ENCODE measurements around the gene LRCOL1. TPM values are rescaled to one million over a fixed set of nuclear protein-coding genes. Genes with fewer than 3 reads are reported as not detected.

LRCOL1 gene
- total RNA-seq, 2 experiments from 2014 or later, result not detected

DNA sequence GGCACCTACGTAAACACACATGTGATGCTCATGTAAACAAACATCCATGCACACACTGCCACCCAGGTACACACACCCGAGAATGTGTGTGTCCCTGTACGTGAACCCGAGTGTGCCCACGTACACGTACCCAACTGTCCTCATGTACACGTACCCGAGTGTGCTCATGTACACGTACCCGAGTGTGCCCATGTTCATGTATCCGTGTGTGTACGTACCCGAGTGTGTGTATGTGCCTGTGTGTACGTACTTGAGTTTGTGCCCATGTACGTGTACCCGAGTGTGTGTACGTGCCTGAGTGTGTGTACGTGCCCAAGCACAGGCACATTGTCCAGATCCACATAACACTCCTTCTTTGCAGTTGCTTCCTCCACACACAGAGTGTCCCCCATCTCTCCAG is 45.0 kb downstream of the LRCOL1 start:
- ATAC-seq (ENCODE audit: poor library complexity) (no peak), DNase-seq (no peak)
- POLR2A ChIA-PET, result no interaction called here
- intact Hi-C loops (cut with DNase I, micrococcal nuclease), result no loop called here
- TF ChIP-seq, protein P1, sequence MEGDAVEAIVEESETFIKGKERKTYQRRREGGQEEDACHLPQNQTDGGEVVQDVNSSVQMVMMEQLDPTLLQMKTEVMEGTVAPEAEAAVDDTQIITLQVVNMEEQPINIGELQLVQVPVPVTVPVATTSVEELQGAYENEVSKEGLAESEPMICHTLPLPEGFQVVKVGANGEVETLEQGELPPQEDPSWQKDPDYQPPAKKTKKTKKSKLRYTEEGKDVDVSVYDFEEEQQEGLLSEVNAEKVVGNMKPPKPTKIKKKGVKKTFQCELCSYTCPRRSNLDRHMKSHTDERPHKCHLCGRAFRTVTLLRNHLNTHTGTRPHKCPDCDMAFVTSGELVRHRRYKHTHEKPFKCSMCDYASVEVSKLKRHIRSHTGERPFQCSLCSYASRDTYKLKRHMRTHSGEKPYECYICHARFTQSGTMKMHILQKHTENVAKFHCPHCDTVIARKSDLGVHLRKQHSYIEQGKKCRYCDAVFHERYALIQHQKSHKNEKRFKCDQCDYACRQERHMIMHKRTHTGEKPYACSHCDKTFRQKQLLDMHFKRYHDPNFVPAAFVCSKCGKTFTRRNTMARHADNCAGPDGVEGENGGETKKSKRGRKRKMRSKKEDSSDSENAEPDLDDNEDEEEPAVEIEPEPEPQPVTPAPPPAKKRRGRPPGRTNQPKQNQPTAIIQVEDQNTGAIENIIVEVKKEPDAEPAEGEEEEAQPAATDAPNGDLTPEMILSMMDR (IDR thresholded peaks at IDR 0.05), result no peak
- Mint-ChIP-seq H3K27ac (no peak overlapping the region), H3K36me3 (ENCODE audit: low read depth) (peaks cover 18% of the 10 kb centered on the region), H3K27me3 (no peaks in the 10 kb centered on the region), H3K4me3 (no peak overlapping the region), H3K4me1 (ENCODE audit: low read depth) (peaks cover 6% of the 10 kb centered on the region), H3K9me3 (no peaks in the 10 kb centered on the region)
- CTCF ChIA-PET, result no interaction called here
- Histone ChIP-seq H3K36me3 (ENCODE audit: insufficient read depth, low read length) (peaks cover 23% of the 10 kb centered on the region), H3K27ac (ENCODE audit: low read depth in 1 of 2, low read length in 2 of 2) (no peak overlapping the region), H3K27me3 (ENCODE audit: control insufficient read depth in 1 of 2, insufficient read depth in 2 of 2, low read length in 2 of 2) (no peaks in the 10 kb centered on the region), H3K4me3 (ENCODE audit: low read length) (no peak overlapping the region), H3K9me3 (ENCODE audit: control insufficient read depth in 1 of 2, insufficient read depth in 1 of 2, low read length in 2 of 2) (peaks cover 0 to 9% of the 10 kb centered on the region in 2 experiments), H3K4me1 (ENCODE audit: insufficient read depth, low read length) (peaks cover 12% of the 10 kb centered on the region)

DNA sequence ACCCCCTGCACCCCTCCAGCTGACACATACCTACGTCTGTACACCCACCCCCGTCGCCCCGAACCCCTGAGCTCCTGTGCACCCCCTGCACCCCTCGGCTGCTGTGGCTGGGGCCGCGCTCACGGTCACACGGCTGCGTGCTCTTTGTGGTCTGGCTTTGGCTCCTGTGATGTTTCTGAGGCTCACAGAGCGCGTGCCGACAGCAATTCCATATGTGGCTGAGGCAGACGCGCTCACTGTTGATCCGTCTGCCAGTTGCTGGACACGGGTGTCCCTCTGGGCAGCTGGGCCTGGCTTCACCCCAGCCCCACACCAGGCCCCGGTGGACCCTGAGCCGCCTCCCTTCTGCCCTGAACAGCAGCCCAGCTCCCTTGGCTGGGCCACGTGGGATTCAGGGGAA is 46.5 kb downstream of the LRCOL1 start:
- CTCF ChIA-PET, result interaction anchor here (0.9 kb wide), 1 partner anchor 9 kb away, joined by 3 read pairs; no protein-coding TSS in a partner anchor
- no peak for ATAC-seq (ENCODE audit: poor library complexity)
- Histone ChIP-seq H3K36me3 (ENCODE audit: insufficient read depth, low read length) (peaks cover 22% of the 10 kb centered on the region), H3K4me1 (ENCODE audit: insufficient read depth, low read length) (peaks cover 19% of the 10 kb centered on the region), H3K4me3 (ENCODE audit: low read length) (no peak overlapping the region), H3K27me3 (ENCODE audit: control insufficient read depth in 1 of 2, insufficient read depth in 2 of 2, low read length in 2 of 2) (no peaks in the 10 kb centered on the region), H3K27ac (ENCODE audit: low read depth in 1 of 2, low read length in 2 of 2) (no peak overlapping the region), H3K9me3 (ENCODE audit: control insufficient read depth in 1 of 2, insufficient read depth in 1 of 2, low read length in 2 of 2) (peaks cover 0 to 9% of the 10 kb centered on the region in 2 experiments)
- TF ChIP-seq, protein P1 (IDR thresholded peaks at IDR 0.05), result no peak
- Mint-ChIP-seq H3K4me1 (ENCODE audit: low read depth) (peaks cover 12% of the 10 kb centered on the region), H3K9me3 (no peaks in the 10 kb centered on the region), H3K27ac (no peak overlapping the region), H3K27me3 (peaks cover 2% of the 10 kb centered on the region), H3K4me3 (no peak overlapping the region), H3K36me3 (ENCODE audit: low read depth) (peaks cover 18% of the 10 kb centered on the region)
- DNase-seq, result no peak
- intact Hi-C loops (cut with DNase I, micrococcal nuclease), result no loop called here
- POLR2A ChIA-PET, result no interaction called here

GRCh38 chr12:132562489-132563021 is 47.8 kb downstream of the LRCOL1 start:
- Histone ChIP-seq H3K27me3 (ENCODE audit: control insufficient read depth in 1 of 2, insufficient read depth in 2 of 2, low read length in 2 of 2) (peaks cover 4 to 6% of the 10 kb centered on the region in 2 experiments), H3K27ac (ENCODE audit: low read depth in 1 of 2, low read length in 2 of 2) (no peak overlapping the region), H3K9me3 (ENCODE audit: control insufficient read depth in 1 of 2, insufficient read depth in 1 of 2, low read length in 2 of 2) (peaks cover 0 to 11% of the 10 kb centered on the region in 2 experiments), H3K36me3 (ENCODE audit: insufficient read depth, low read length) (peaks cover 15% of the 10 kb centered on the region), H3K4me1 (ENCODE audit: insufficient read depth, low read length) (peaks cover 29% of the 10 kb centered on the region), H3K4me3 (ENCODE audit: low read length) (no peak overlapping the region)
- no peak overlapping the region for H3K4me3 Mint-ChIP-seq
- ChIA-PET POLR2A (no interaction called here), CTCF (no interaction called here)
- intact Hi-C loops (cut with DNase I, micrococcal nuclease), result no loop called here
- DNase-seq (no peak), ATAC-seq (ENCODE audit: poor library complexity) (no peak)
- H3K4me1 Mint-ChIP-seq (ENCODE audit: low read depth), result peaks cover 22% of the 10 kb centered on the region
- peaks cover 18% of the 10 kb centered on the region for H3K36me3 Mint-ChIP-seq (ENCODE audit: low read depth)
- H3K9me3 Mint-ChIP-seq, result no peaks in the 10 kb centered on the region
- H3K27me3 Mint-ChIP-seq, result peaks cover 10% of the 10 kb centered on the region
- H3K27ac Mint-ChIP-seq, result no peak overlapping the region
- TF ChIP-seq, protein P1 (IDR thresholded peaks at IDR 0.05), result no peak
